ENCODE measurements around the gene WDR73. TPM values are rescaled to one million over a fixed set of nuclear protein-coding genes. Genes with fewer than 3 reads are reported as not detected.

Gene WDR73
- total and polyA plus RNA-seq, 12 donors = 8.3 to 45.6 (median 32.8) TPM

DNA sequence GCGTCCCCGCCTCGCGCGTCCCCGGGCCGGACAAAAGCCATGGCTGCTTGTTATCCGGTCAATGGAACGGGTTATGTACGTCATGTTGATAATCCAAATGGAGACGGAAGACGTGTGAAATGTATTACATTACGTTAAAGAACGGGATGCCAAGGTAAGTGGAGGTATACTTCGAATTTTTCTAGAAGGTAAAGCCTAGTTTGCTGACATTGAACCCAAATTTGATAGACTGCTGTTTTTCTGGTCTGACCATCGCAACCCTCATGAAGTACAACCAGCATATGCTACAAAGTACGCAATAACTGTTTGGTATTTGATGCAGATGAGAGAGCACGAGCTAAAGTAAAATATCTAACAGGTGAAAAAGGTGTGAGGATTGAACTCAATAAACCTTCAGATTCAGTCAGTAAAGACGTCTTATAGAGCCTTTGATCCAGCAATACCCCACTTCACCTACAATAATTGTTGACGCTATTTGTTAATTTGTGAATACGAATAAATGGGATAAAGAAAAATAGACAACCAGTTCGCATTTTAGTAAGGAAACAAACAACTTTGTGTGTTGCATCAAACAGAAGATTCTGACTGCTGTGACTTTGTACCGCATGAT lies 19.8 kb downstream of the WDR73 start:
- DNase-seq = no peak
- H3K27me3 ChIP-seq = no peaks in the 10 kb centered on the region
- peaks cover 0 to 26% of the 10 kb centered on the region in 2 donors for H3K36me3 ChIP-seq (replicated peaks in 1 of 2)
- intact Hi-C loops (cut with DNase I) = no loop called here
- H3K4me1 ChIP-seq (replicated peaks in 1 of 2) = peaks cover 28 to 55% of the 10 kb centered on the region in 2 donors
- H3K9me3 ChIP-seq (replicated peaks in 1 of 3) = no peaks in the 10 kb centered on the region
- TF ChIP-seq POLR2A (IDR thresholded peaks at IDR 0.05) = no peak
- TF ChIP-seq, protein P1, sequence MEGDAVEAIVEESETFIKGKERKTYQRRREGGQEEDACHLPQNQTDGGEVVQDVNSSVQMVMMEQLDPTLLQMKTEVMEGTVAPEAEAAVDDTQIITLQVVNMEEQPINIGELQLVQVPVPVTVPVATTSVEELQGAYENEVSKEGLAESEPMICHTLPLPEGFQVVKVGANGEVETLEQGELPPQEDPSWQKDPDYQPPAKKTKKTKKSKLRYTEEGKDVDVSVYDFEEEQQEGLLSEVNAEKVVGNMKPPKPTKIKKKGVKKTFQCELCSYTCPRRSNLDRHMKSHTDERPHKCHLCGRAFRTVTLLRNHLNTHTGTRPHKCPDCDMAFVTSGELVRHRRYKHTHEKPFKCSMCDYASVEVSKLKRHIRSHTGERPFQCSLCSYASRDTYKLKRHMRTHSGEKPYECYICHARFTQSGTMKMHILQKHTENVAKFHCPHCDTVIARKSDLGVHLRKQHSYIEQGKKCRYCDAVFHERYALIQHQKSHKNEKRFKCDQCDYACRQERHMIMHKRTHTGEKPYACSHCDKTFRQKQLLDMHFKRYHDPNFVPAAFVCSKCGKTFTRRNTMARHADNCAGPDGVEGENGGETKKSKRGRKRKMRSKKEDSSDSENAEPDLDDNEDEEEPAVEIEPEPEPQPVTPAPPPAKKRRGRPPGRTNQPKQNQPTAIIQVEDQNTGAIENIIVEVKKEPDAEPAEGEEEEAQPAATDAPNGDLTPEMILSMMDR (IDR thresholded peaks at IDR 0.05) = no peak
- WGBS, 4 donors = 20 to 36% (median 30%) methylated on average over 16 to 23 of the region's 23 CpGs
- H3K4me3 ChIP-seq = peak overlapping the region; percentile 4 to 82 (median 42)
- H3K27ac ChIP-seq = peak overlapping the region; percentile 76 to 97 (median 92)

GRCh38 chr15:84633311-84634227 lies 20.5 kb downstream of the WDR73 start:
- Histone ChIP-seq H3K9me3 (replicated peaks in 1 of 3) (no peaks in the 10 kb centered on the region), H3K4me3 (peak overlapping the region; percentile 4 to 82 (median 42)), H3K4me1 (replicated peaks in 1 of 2) (peaks cover 28 to 55% of the 10 kb centered on the region in 2 donors), H3K36me3 (replicated peaks in 1 of 2) (peaks cover 0 to 19% of the 10 kb centered on the region in 2 donors), H3K27ac (peak overlapping the region; percentile 78 to 97 (median 92)), H3K27me3 (no peaks in the 10 kb centered on the region)
- DNase-seq = peak; percentile 71 to 83 (median 77)
- TF ChIP-seq POLR2A (IDR thresholded peaks at IDR 0.05) = peak in 1 of 2 donors; percentile 70
- TF ChIP-seq, protein P1 (IDR thresholded peaks at IDR 0.05) = peak in 1 of 6 experiments; percentile 10
- intact Hi-C loops (cut with DNase I) = no loop called here
- 0 to 1% (median 0%) methylated on average over 5 to 105 of the region's 105 CpGs for WGBS, 4 donors

DNA sequence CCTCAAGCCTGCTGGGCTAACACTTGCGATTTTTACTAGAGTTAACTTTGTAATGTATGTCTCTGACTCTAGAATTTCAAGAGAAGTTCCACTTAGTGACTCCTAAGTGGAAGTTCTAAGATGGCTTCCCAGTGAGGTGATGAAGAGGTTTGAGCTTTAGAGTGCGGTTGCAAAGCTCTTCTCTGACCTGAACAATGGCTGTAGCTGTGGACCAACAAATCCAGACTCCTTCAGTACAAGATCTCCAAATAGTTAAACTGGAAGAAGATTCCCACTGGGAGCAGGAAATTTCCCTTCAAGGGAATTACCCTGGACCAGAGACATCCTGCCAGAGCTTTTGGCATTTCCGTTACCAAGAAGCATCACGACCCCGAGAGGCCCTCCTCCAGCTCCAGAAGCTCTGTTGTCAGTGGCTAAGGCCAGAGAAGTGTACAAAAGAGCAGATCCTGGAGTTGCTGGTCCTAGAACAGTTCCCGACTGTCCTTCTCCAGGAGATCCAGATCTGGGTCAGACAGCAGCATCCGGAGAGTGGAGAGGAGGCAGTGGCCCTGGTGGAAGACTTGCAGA lies 22.3 kb downstream of the WDR73 start:
- WGBS, 4 donors = 24 to 42% (median 31%) methylated on average over 7 of the region's 7 CpGs
- Histone ChIP-seq H3K4me1 (replicated peaks in 1 of 2) (peaks cover 23 to 44% of the 10 kb centered on the region in 2 donors), H3K36me3 (replicated peaks in 1 of 2) (peaks cover 0 to 4% of the 10 kb centered on the region in 2 donors), H3K27ac (peak overlapping the region; percentile 69 to 97 (median 88)), H3K27me3 (no peaks in the 10 kb centered on the region), H3K4me3 (peak overlapping the region in 3 of 4 donors; percentile 42 to 82 (median 47)), H3K9me3 (replicated peaks in 1 of 3) (no peaks in the 10 kb centered on the region)
- no peak for DNase-seq
- intact Hi-C loops (cut with DNase I) = no loop called here
- no peak for TF ChIP-seq POLR2A (IDR thresholded peaks at IDR 0.05)
- TF ChIP-seq, protein P1 (IDR thresholded peaks at IDR 0.05) = no peak

DNA sequence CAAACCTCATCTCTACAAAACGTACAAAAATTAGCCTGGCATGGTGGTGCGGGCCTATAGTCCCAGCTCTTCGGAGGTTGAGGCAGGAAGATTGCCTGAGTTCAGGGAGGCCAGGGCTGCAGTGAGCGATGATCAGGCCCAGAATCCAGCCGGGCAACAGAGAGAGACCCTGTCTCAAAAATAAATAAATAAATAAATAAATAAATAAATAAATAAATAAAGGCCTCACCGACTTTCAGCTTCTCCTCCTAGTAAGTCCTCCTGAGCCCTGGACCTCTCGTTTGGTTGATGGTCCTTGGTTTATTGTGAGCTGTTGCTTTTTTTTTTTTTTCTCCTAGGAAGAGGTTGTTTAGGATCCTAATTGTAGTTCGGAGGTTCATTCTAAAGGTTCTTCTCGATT lies 25.1 kb downstream of the WDR73 start:
- intact Hi-C loops (cut with DNase I) = no loop called here
- 91 to 96% (median 94%) methylated on average over 9 of the region's 9 CpGs for WGBS, 4 donors
- H3K4me3 ChIP-seq = no peak overlapping the region
- peaks cover 16 to 21% of the 10 kb centered on the region in 2 donors for H3K4me1 ChIP-seq (replicated peaks in 1 of 2)
- TF ChIP-seq POLR2A (IDR thresholded peaks at IDR 0.05) = no peak
- TF ChIP-seq, protein P1 (IDR thresholded peaks at IDR 0.05) = no peak
- H3K9me3 ChIP-seq (replicated peaks in 1 of 3) = no peaks in the 10 kb centered on the region
- H3K27ac ChIP-seq = no peak overlapping the region
- H3K36me3 ChIP-seq (replicated peaks in 1 of 2) = no peaks in the 10 kb centered on the region
- H3K27me3 ChIP-seq = no peaks in the 10 kb centered on the region
- DNase-seq = no peak
